ENCODE results near the gene FAM13C. TPM values are rescaled to one million over a fixed set of nuclear protein-coding genes. Genes with fewer than 3 reads are reported as not detected.

The FAM13C gene
- total RNA-seq, 4 donors from 2014 or later = 10.3 to 36.9 (median 20.6) TPM

DNA sequence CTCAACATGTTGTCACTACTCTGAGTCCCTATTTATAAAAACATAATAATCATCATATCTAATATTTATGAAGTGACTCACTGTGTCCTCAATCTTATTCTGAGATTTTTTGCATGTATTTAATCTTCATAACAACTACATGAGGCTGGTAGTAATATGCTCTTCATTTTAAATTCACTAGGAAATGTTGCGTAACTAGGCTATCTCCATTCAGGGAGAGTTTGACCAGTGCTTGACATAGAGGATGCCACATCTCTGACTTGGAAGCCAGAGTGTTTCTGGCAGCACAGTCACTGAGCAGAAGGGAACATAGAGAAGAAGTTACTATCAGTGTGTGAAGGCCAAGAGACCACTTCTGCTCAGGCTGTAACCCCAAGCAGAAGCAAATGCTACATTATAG, 88.9 kb downstream of the FAM13C start:
- no peak overlapping the region for H3K4me3 ChIP-seq
- no peaks in the 10 kb centered on the region for H3K27me3 ChIP-seq
- H3K36me3 ChIP-seq = no peaks in the 10 kb centered on the region
- no peak overlapping the region for H3K27ac ChIP-seq
- no peaks in the 10 kb centered on the region for H3K9me3 ChIP-seq
- no peak for TF ChIP-seq POLR2A (IDR thresholded peaks at IDR 0.05)
- TF ChIP-seq, protein P1, sequence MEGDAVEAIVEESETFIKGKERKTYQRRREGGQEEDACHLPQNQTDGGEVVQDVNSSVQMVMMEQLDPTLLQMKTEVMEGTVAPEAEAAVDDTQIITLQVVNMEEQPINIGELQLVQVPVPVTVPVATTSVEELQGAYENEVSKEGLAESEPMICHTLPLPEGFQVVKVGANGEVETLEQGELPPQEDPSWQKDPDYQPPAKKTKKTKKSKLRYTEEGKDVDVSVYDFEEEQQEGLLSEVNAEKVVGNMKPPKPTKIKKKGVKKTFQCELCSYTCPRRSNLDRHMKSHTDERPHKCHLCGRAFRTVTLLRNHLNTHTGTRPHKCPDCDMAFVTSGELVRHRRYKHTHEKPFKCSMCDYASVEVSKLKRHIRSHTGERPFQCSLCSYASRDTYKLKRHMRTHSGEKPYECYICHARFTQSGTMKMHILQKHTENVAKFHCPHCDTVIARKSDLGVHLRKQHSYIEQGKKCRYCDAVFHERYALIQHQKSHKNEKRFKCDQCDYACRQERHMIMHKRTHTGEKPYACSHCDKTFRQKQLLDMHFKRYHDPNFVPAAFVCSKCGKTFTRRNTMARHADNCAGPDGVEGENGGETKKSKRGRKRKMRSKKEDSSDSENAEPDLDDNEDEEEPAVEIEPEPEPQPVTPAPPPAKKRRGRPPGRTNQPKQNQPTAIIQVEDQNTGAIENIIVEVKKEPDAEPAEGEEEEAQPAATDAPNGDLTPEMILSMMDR (IDR thresholded peaks at IDR 0.05) = no peak
- no peak for TF ChIP-seq EP300 (IDR thresholded peaks at IDR 0.05)
- H3K4me1 ChIP-seq = peaks cover 0 to 4% (median 0%) of the 10 kb centered on the region in 4 donors
- 96 to 100% methylated on average over 1 of the region's 1 CpG for WGBS, 2 donors
- no peak for DNase-seq (ENCODE audit: low spot score in 2 of 2)

DNA sequence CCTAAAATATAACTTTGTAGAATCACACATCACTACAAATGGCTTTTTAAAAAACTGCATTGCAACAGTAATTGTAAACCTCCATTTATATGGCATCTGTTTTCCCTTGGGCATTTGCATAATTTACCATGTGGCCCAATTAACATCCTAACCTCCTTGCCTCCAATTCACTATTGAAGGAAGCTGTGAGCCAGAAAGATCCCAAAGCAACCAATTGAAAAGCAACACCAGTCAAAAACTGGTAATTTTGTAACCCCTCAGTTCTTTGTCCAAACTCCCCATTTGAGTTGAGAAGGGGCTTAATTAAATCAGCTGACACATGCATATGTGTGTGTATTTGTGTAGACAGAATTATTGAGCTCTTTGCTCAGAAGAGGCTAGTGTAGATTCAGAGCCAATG, 90.3 kb downstream of the FAM13C start:
- no peak for DNase-seq (ENCODE audit: low spot score in 2 of 2)
- TF ChIP-seq, protein P1 (IDR thresholded peaks at IDR 0.05) = no peak
- TF ChIP-seq POLR2A (IDR thresholded peaks at IDR 0.05) (no peak), EP300 (IDR thresholded peaks at IDR 0.05) (no peak)
- no peaks in the 10 kb centered on the region for H3K27me3 ChIP-seq
- H3K9me3 ChIP-seq = no peaks in the 10 kb centered on the region
- peaks cover 0 to 4% (median 0%) of the 10 kb centered on the region in 4 donors for H3K4me1 ChIP-seq
- no peaks in the 10 kb centered on the region for H3K36me3 ChIP-seq
- H3K4me3 ChIP-seq = no peak overlapping the region
- H3K27ac ChIP-seq = no peak overlapping the region

DNA sequence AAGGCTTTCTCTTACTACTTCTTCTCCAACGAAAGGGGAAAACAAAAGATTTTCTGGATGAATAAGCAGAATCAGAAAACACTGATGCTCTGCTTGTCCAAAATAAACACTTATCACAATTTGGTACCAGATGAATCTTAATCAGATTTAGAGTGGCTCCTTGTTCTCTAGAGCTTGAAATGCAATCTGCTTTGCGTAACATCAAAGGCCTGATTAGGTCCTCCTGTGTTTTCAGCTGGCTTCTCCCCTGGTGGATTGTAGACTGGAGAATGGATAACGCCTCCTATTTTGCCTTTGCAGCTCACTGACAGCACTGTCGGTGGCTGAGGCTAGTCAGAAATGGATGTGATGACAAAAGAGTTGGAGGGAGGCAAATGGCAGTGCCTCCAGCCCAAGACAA, 91.2 kb downstream of the FAM13C start:
- Histone ChIP-seq H3K9me3 (no peaks in the 10 kb centered on the region), H3K27ac (no peak overlapping the region), H3K27me3 (no peaks in the 10 kb centered on the region), H3K4me1 (peaks cover 0 to 4% (median 0%) of the 10 kb centered on the region in 4 donors), H3K4me3 (no peak overlapping the region), H3K36me3 (no peaks in the 10 kb centered on the region)
- no peak for DNase-seq (ENCODE audit: low spot score in 2 of 2)
- TF ChIP-seq, protein P1 (IDR thresholded peaks at IDR 0.05) = no peak
- TF ChIP-seq POLR2A (IDR thresholded peaks at IDR 0.05) (no peak), EP300 (IDR thresholded peaks at IDR 0.05) (no peak)
- WGBS, 2 donors = 64% methylated on average over 4 of the region's 4 CpGs

DNA sequence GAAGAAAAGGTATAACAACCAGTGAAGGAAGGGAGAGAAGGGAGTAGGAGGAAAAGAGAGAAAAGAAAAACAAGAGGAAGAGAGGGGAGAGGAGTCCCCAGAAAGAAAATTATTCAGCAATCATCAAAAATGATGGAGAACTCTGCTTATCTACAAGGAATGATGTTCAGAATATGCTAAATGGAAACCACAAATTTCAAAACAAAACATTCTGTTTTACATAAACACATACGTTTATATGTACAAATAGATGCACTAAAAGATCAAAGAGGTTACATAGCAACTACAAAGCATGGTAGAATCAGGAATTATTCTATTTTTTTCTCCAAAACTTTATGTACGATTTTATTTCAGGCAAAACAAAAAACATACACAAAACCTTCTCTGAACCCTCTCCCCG, 91.9 kb downstream of the FAM13C start:
- Histone ChIP-seq H3K36me3 (no peaks in the 10 kb centered on the region), H3K4me1 (peaks cover 0 to 4% (median 0%) of the 10 kb centered on the region in 4 donors), H3K4me3 (no peak overlapping the region), H3K9me3 (no peaks in the 10 kb centered on the region), H3K27ac (no peak overlapping the region), H3K27me3 (no peaks in the 10 kb centered on the region)
- WGBS, 2 donors = 77 to 84% methylated on average over 3 of the region's 3 CpGs
- DNase-seq (ENCODE audit: low spot score in 2 of 2) = no peak
- TF ChIP-seq, protein P1 (IDR thresholded peaks at IDR 0.05) = no peak
- TF ChIP-seq EP300 (IDR thresholded peaks at IDR 0.05) (no peak), POLR2A (IDR thresholded peaks at IDR 0.05) (no peak)

DNA sequence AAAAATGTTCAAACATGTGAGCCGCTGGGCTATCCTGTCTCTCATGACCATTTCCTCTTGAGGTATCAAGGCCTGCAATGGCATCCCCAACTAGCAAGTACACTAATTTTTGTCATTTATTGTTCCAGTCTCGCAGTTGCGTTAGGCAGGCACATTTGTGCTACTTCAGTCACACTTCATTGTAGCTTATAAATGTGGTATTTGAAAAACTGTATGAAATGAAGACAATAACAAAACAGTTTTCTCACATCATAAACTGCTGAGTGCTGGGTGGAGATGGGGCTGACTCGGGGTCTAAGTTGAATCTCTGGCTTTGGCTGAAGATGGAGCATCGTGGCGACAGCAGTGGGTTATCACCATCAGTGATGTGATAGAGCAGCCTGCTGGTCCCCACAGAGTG, 92.7 kb downstream of the FAM13C start:
- Histone ChIP-seq H3K9me3 (no peaks in the 10 kb centered on the region), H3K4me1 (peaks cover 0 to 4% (median 0%) of the 10 kb centered on the region in 4 donors), H3K27ac (no peak overlapping the region), H3K27me3 (no peaks in the 10 kb centered on the region), H3K36me3 (no peaks in the 10 kb centered on the region), H3K4me3 (no peak overlapping the region)
- TF ChIP-seq EP300 (IDR thresholded peaks at IDR 0.05) = no peak
- TF ChIP-seq, protein P1 (IDR thresholded peaks at IDR 0.05) = no peak
- no peak for TF ChIP-seq POLR2A (IDR thresholded peaks at IDR 0.05)
- WGBS, 2 donors = 91 to 95% methylated on average over 6 of the region's 6 CpGs
- DNase-seq (ENCODE audit: low spot score in 2 of 2) = no peak

Measured in tibial nerve (tissue), 4 donors.